Neural progenitor cell (in vitro differentiated cells): ENCODE data around the gene ARPP19.

Experiments used
- CTCF ChIP-seq: fragments of 200-600 bp; sonication (generic); IDR thresholded peaks from 2 replicates; pipeline ENCODE4 v1.5.1; 2017; ENCODE audit warnings: antibody characterized with exemption, mild to moderate bottlenecking
- EZH2phosphoT487 ChIP-seq: fragments of 200-600 bp; sonication (generic); IDR thresholded peaks from 2 replicates; pipeline ENCODE4 v1.6.1; 2017; ENCODE audit warnings: antibody characterized with exemption

GRCh38 chr15:52584414-52584813 lies 15.6 kb upstream of the ARPP19 start:
- TF ChIP-seq CTCF: no peak
- no peak for TF ChIP-seq EZH2phosphoT487
